HepG2 (cell line): ENCODE data around the gene UGT2A3. TPM values are rescaled to one million over a fixed set of nuclear protein-coding genes. Genes with fewer than 3 reads are reported as not detected.

Experiments used
- ATAC-seq: fragments of 200-7000 bp; cut with Tn5 transposase; 3 replicates; pipeline ENCODE4 v1.9.1; 2020; ENCODE audit warnings: mild to moderate bottlenecking, moderate library complexity
- BruUV-seq: library from RNA; stranded (reverse); fragments of 400-500 nt; replicated peaks from 2 replicates; lab custom pipeline; 2021; lab: Mats Ljungman, UMichigan
- CTCF ChIA-PET: fragments of 300-600 bp; formaldehyde crosslinking; extraction: SDS; loops from one replicate; lab custom pipeline; 2021; ENCODE audit warnings: low total read pairs, inconsistent platforms, low intra/inter-chr PET ratio; lab: Yijun Ruan, JAX
- POLR2A ChIA-PET: fragments of 350-600 bp; sonication (Branson Sonifier 250); formaldehyde crosslinking; loops from one replicate; lab custom pipeline; 2020; ENCODE audit warnings: antibody characterized with exemption, inconsistent platforms; lab: Yijun Ruan, JAX
- DNase-seq: peaks from one replicate; pipeline ENCODE4 v3.0.0-alpha.2; 2015; ENCODE audit warnings: low spot score
- FAIRE-seq: peaks from 3 replicates; lab custom pipeline; 2011; peaks lifted over from hg19 to GRCh38; lab: Jason Lieb, UNC
- H2AFZ ChIP-seq: one replicate; pipeline ENCODE4 v1.6.1; 2011; ENCODE audit warnings: low read length, inconsistent platforms
- H3K27ac ChIP-seq: fragments of 300-600 bp; 3 replicates; pipeline ENCODE4 v1.8.0; 2011; ENCODE audit warnings: mixed run types, mild to moderate bottlenecking, mixed read lengths, low read length, inconsistent platforms; ENCODE audit not compliant: insufficient read depth; ENCODE audit errors: extremely low read length
- H3K27me3 ChIP-seq, 2 experiments: fragments of 200-600 bp in 1 of 2; 2 replicates in 1 of 2; 3 replicates in 1 of 2; pipeline versions ENCODE4 v1.6.0 to v1.8.0; 2011; ENCODE audit warnings: low read length in 2 of 2, mild to moderate bottlenecking in 2 of 2, moderate library complexity in 2 of 2, inconsistent platforms in 1 of 2; ENCODE audit not compliant: insufficient read depth in 2 of 2, control insufficient read depth in 1 of 2
- H3K36me3 ChIP-seq, 2 experiments: fragments of 200-600 bp in 1 of 2; replicated peaks in 1 of 2; 2 replicates in 1 of 2; 3 replicates in 1 of 2; pipeline versions ENCODE4 v1.5.1 to v1.8.0; 2011; ENCODE audit warnings: low read length in 2 of 2, inconsistent platforms in 1 of 2; ENCODE audit not compliant: insufficient read depth in 2 of 2, control insufficient read depth in 1 of 2
- H3K4me1 ChIP-seq: 2 replicates; pipeline ENCODE4 v1.5.1; 2012; ENCODE audit warnings: low read length, inconsistent platforms; ENCODE audit not compliant: insufficient read depth
- H3K4me2 ChIP-seq: 2 replicates; pipeline ENCODE4 v1.6.0; 2011; ENCODE audit warnings: low read depth, low read length, inconsistent platforms
- H3K4me3 ChIP-seq, 3 experiments: fragments of 200-600 bp in 1 of 3; sonication (generic), shearing (Covaris generic) in 1 of 3; replicated peaks in 1 of 3; 2 replicates each; pipeline ENCODE4 v1.5.1; 2011 to 2016; ENCODE audit warnings: low read length in 3 of 3, inconsistent platforms in 2 of 3, low read depth in 2 of 3, mild to moderate bottlenecking in 2 of 3, control low read depth in 1 of 3, mixed read lengths in 1 of 3; ENCODE audit not compliant: insufficient read depth in 1 of 3
- H3K79me2 ChIP-seq: one replicate; pipeline ENCODE4 v1.6.1; 2011; ENCODE audit warnings: low read length, inconsistent platforms; ENCODE audit not compliant: insufficient read depth
- H3K9ac ChIP-seq: 2 replicates; pipeline ENCODE4 v1.6.0; 2011; ENCODE audit warnings: mild to moderate bottlenecking, low read depth, low read length, inconsistent platforms; ENCODE audit not compliant: insufficient read depth
- H3K9me3 ChIP-seq: 2 replicates; pipeline ENCODE4 v1.5.1; 2012; ENCODE audit warnings: mild to moderate bottlenecking, low read length
- H4K20me1 ChIP-seq: 2 replicates; pipeline ENCODE4 v1.6.0; 2011; ENCODE audit warnings: inconsistent platforms, mild to moderate bottlenecking, low read length, moderate library complexity; ENCODE audit not compliant: insufficient read depth
- CBX1 ChIP-seq: IDR thresholded peaks from one replicate; pipeline ENCODE4 v1.6.1; 2016; ENCODE audit warnings: antibody characterized with exemption, low read depth
- HDAC1 ChIP-seq: sonication (generic); formaldehyde crosslinking; IDR thresholded peaks from 2 replicates; pipeline ENCODE4 v1.5.1; 2020; ENCODE audit warnings: mild to moderate bottlenecking, missing genetic modification reagents
- HDAC6 ChIP-seq: fragments of 200-600 bp; sonication (generic); IDR thresholded peaks from 2 replicates; pipeline ENCODE4 v1.7.0; 2017; ENCODE audit warnings: mild to moderate bottlenecking, antibody characterized with exemption, low read length, low read depth
- HNRNPK ChIP-seq: fragments of 200-400 bp; formaldehyde crosslinking; IDR thresholded peaks from 2 replicates; pipeline ENCODE4 v1.6.1; 2018; ENCODE audit warnings: low read length, low read depth, moderate library complexity, mild to moderate bottlenecking; ENCODE audit not compliant: poor library complexity, severe bottlenecking
- SMARCE1 ChIP-seq: fragments of 450-650 bp; IDR thresholded peaks from 2 replicates; pipeline ENCODE4 v1.6.1; 2017; ENCODE audit warnings: borderline replicate concordance
- SOX5 ChIP-seq: IDR thresholded peaks from 2 replicates; pipeline ENCODE4 v1.6.1; 2016; ENCODE audit warnings: borderline replicate concordance
- ZBTB21 ChIP-seq: sonication (generic); formaldehyde crosslinking; IDR thresholded peaks from 2 replicates; pipeline ENCODE4 v1.4.0; 2020; ENCODE audit warnings: missing genetic modification reagents
- ZNF572 ChIP-seq: sonication (generic); formaldehyde crosslinking; IDR thresholded peaks from 2 replicates; pipeline ENCODE4 v1.5.1; 2020; ENCODE audit warnings: mild to moderate bottlenecking, missing genetic modification reagents
- ZNF652 ChIP-seq: IDR thresholded peaks from 2 replicates; pipeline ENCODE4 v1.6.1; 2016; ENCODE audit warnings: low read depth, borderline replicate concordance
- ZNF768 ChIP-seq: sonication (generic); formaldehyde crosslinking; IDR thresholded peaks from 2 replicates; pipeline ENCODE4 v1.4.0; 2020; ENCODE audit warnings: missing genetic modification reagents
- WGBS: methylation state at CpG from one replicate; pipeline ENCODE4 v1.1.6; 2017; ENCODE audit warnings: low lambda C conversion rate; 5-methylcytosine and 5-hydroxymethylcytosine counted together
- in situ Hi-C: cut with HindIII; loops from 2 replicates; pipeline ENCODE4 v1.10.0; 2017; ENCODE audit warnings: low pct_unique_long_range_greater_than_20kb; ENCODE audit not compliant: extremely low pct_ligation_motif_present
- intact Hi-C: fragments of 100-400 bp; cut with micrococcal nuclease; formaldehyde crosslinking; loops from one replicate; pipeline ENCODE4 v1.10.0; 2022; ENCODE audit not compliant: unreplicated experiment
- polyA plus RNA-seq, 8 experiments: library from polyadenylated mRNA; depleted of rRNA in 3 of 8; stranded (reverse) in 7 of 8; unstranded in 1 of 8; fragments of >200 nt; fragmentation: Illumina TruSeq in 4 of 8; extraction: Trizol in 4 of 8; gene quantifications; 2 replicates each; pipeline versions ENCODE4 v1.2.1 to v1.2.3, GENCODE V29; 2011 to 2016; ENCODE audit warnings: low read depth in 4 of 8, missing spikeins in 1 of 8, mixed read lengths in 1 of 8; ENCODE audit not compliant: insufficient read depth in 1 of 8
- total RNA-seq, 5 experiments: library from RNA; depleted of rRNA; stranded (reverse); fragments of >200 nt; fragmentation: Illumina TruSeq; extraction: Trizol; gene quantifications; 2 replicates each; pipeline ENCODE4 v1.2.3, GENCODE V29; 2016; ENCODE audit warnings: low read depth in 1 of 5

Gene UGT2A3
- total and polyA plus RNA-seq, 2 of the 13 experiments (the other 11 are each of a cell fraction or from before 2014, with no cell fraction given): 61.3 to 97.2 TPM

DNA sequence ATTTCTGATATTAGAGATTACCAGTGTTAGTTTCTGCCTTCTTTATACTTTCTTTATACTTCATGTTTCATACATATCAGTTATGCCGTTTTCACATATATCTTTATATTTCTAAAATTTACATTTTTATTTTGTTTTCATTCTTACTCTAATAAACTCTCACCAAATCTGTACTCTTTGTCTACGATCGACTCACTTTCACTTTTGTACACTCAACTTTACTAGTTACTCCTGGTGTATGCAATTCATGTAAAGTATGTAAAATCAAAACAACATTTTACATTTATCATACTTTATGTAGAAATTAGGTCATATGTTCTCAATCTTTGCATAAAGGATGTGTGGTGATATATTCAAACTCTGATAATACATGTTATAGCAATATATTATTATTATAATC, 59.9 kb downstream of the UGT2A3 start:
- intact Hi-C loops: no loop called here
- H3K9ac ChIP-seq: no peak overlapping the region
- TF ChIP-seq SOX5 (CRISPR knock-in tag): no peak
- TF ChIP-seq CBX1: no peak
- no peak for TF ChIP-seq ZNF768
- no peak for TF ChIP-seq ZNF572 (CRISPR knock-in tag)
- no peak for TF ChIP-seq SMARCE1
- TF ChIP-seq ZNF652 (CRISPR knock-in tag): no peak
- TF ChIP-seq HNRNPK: no peak
- TF ChIP-seq ZBTB21 (CRISPR knock-in tag): no peak
- TF ChIP-seq, all 625 proteins: peak for 0
- Histone ChIP-seq H3K4me1 (no peaks in the 10 kb centered on the region), H3K9me3 (0 out of 2 replicates have a peak, but pooled peaks cover 6% of the 10 kb centered on the region), H4K20me1 (no peaks in the 10 kb centered on the region), H3K27ac (no peak overlapping the region), H2AFZ (no peak overlapping the region), H3K4me3 (no peak overlapping the region), H3K27me3 (no peaks in the 10 kb centered on the region), H3K36me3 (no peaks in the 10 kb centered on the region), H3K79me2 (no peaks in the 10 kb centered on the region), H3K4me2 (no peak overlapping the region)
- CTCF ChIA-PET: no interaction called here
- FAIRE-seq (no peak), DNase-seq (no peak), ATAC-seq (no peak)
- in situ Hi-C loops: no loop called here
- POLR2A ChIA-PET: no interaction called here
- WGBS: 96% methylated on average over 3 of the region's 3 CpGs
- BruUV-seq: no TSS peak

DNA sequence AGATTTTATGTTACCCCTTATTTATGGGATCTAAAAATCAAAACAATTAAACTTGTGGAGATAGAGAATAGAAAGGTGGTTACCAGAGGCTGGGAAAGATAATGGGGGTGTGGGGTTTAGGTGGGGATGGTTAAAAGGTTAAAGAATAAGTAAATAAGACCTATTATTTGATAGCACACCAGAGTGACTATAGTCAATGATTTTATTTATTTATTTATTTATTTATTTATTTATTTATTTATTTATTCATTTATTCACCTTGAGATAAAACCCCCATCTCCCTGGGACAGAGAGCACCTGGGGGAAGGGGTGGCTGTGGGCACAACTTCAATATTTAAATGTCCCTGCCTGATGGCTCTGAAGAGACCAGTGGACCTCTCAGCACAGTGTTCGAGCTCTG, 66.1 kb downstream of the UGT2A3 start:
- H3K27me3 ChIP-seq: no peaks in the 10 kb centered on the region
- WGBS: 100% methylated on average over 1 of the region's 1 CpG
- H3K9me3 ChIP-seq: 0 out of 2 replicates have a peak, but pooled peaks cover 6% of the 10 kb centered on the region
- no peak overlapping the region for H3K4me3 ChIP-seq
- intact Hi-C loops (no loop called here), in situ Hi-C loops (no loop called here)
- TF ChIP-seq HDAC1 (CRISPR knock-in tag) (no peak), HNRNPK (peak; percentile 56), HDAC6 (no peak)
- FAIRE-seq (no peak), DNase-seq (no peak), ATAC-seq (no peak)
- H3K79me2 ChIP-seq: no peaks in the 10 kb centered on the region
- H3K4me1 ChIP-seq: peaks cover 38% of the 10 kb centered on the region
- H3K36me3 ChIP-seq: no peaks in the 10 kb centered on the region
- POLR2A ChIA-PET: interaction anchor here (1.2 kb wide), 1 partner anchor 14 kb away, joined by 3 read pairs; no protein-coding TSS in a partner anchor
- CTCF ChIA-PET: no interaction called here
- no peak overlapping the region for H3K27ac ChIP-seq
- H3K4me2 ChIP-seq: no peak overlapping the region
- BruUV-seq: no TSS peak
- H2AFZ ChIP-seq: no peak overlapping the region
- no peak overlapping the region for H3K9ac ChIP-seq
- H4K20me1 ChIP-seq: no peaks in the 10 kb centered on the region
